T-cell (primary cell): ENCODE measurements around the gene ZNF274. TPM values are rescaled to one million over a fixed set of nuclear protein-coding genes. Genes with fewer than 3 reads are reported as not detected.
A peak's percentile ranks its signal among the peaks of the same experiment; 100 is the strongest.

Experiments
- ATAC-seq, 4 experiments: fragments of 200-7000 bp in 3 of 4; fragments of 150-1000 bp in 1 of 4; cut with Tn5 transposase; replicated peaks in 1 of 4; 1 replicate in 3 of 4; 2 replicates in 1 of 4; pipeline ENCODE4 v1.10.0; 2021; ENCODE audit warnings: moderate library complexity in 3 of 4, mild to moderate bottlenecking in 2 of 4, moderate number of reproducible peaks in 1 of 4
- CTCF ChIA-PET, 2 donors: fragments of 300-600 bp; sonication (Branson Sonifier 250); formaldehyde crosslinking; loops; one replicate each; lab custom pipeline; 2022; ENCODE audit warnings: antibody characterized with exemption in 2 of 2; lab: Charles Lee
- POLR2A ChIA-PET, 2 donors: fragments of 300-600 bp; sonication (Branson Sonifier 250); formaldehyde crosslinking; loops; one replicate each; lab custom pipeline; 2022; ENCODE audit warnings: antibody characterized with exemption in 2 of 2; lab: Charles Lee
- DNase-seq, 35 experiments: peaks; one replicate each; pipeline versions ENCODE4 v3.0.0 to v3.0.0-alpha.2; 2013 to 2023
- H3K27ac ChIP-seq: one replicate; pipeline ENCODE4 v1.5.1; 2013; ENCODE audit warnings: low read length
- H3K27me3 ChIP-seq, 2 experiments: replicated peaks in 1 of 2; 1 replicate in 1 of 2; 2 replicates in 1 of 2; pipeline versions ENCODE4 v1.6.1 to v1.7.0; 2013; ENCODE audit warnings: low read length in 1 of 2, mixed read lengths in 1 of 2; ENCODE audit not compliant: control insufficient read depth in 2 of 2, insufficient read depth in 2 of 2; ENCODE audit errors: extremely low read depth in 1 of 2
- H3K36me3 ChIP-seq, 2 donors: 1 replicate in 1 of 2; 2 replicates in 1 of 2; pipeline versions ENCODE4 v1.6.1 to v1.7.0; 2013; ENCODE audit warnings: low read length in 1 of 2; ENCODE audit not compliant: control insufficient read depth in 2 of 2, insufficient read depth in 1 of 2; ENCODE audit errors: extremely low read depth in 1 of 2
- H3K4me1 ChIP-seq, 2 experiments: 1 replicate in 1 of 2; 2 replicates in 1 of 2; pipeline versions ENCODE4 v1.6.1 to v1.7.0; 2013; ENCODE audit warnings: low read length in 2 of 2, mixed read lengths in 1 of 2; ENCODE audit not compliant: insufficient read depth in 2 of 2, control insufficient read depth in 1 of 2; ENCODE audit errors: extremely low read depth in 1 of 2
- H3K4me3 ChIP-seq, 2 donors: 1 replicate in 1 of 2; 2 replicates in 1 of 2; pipeline versions ENCODE4 v1.5.1 to v1.7.0; 2013; ENCODE audit warnings: mild to moderate bottlenecking in 2 of 2, low read length in 1 of 2, moderate library complexity in 1 of 2; ENCODE audit not compliant: control insufficient read depth in 1 of 2; ENCODE audit errors: extremely low read depth in 1 of 2
- H3K9me3 ChIP-seq: 2 replicates; pipeline ENCODE4 v1.7.0; 2013
- H3K27ac Mint-ChIP-seq, 2 donors: one replicate each; pipeline ENCODE4 v1.8.0; 2020 to 2021; ENCODE audit warnings: mild to moderate bottlenecking in 2 of 2, mixed read lengths in 2 of 2
- H3K27me3 Mint-ChIP-seq, 2 donors: one replicate each; pipeline ENCODE4 v1.8.0; 2021 to 2022; ENCODE audit warnings: mixed read lengths in 2 of 2
- H3K36me3 Mint-ChIP-seq: one replicate; pipeline ENCODE4 v1.8.0; 2021; ENCODE audit warnings: mixed read lengths
- H3K4me1 Mint-ChIP-seq, 3 donors: one replicate each; pipeline ENCODE4 v1.8.0; 2020 to 2022; ENCODE audit warnings: mixed read lengths in 3 of 3, mild to moderate bottlenecking in 1 of 3
- H3K4me3 Mint-ChIP-seq, 3 donors: one replicate each; pipeline ENCODE4 v1.8.0; 2020 to 2022; ENCODE audit warnings: mild to moderate bottlenecking in 3 of 3, mixed read lengths in 3 of 3, moderate library complexity in 3 of 3
- H3K9me3 Mint-ChIP-seq, 3 donors: one replicate each; pipeline ENCODE4 v1.8.0; 2020 to 2022; ENCODE audit warnings: mixed read lengths in 3 of 3
- WGBS: methylation state at CpG from one replicate; pipeline ENCODE4 v1.1.5; 2013; ENCODE audit warnings: missing lambda C conversion rate; ENCODE audit not compliant: insufficient coverage; 5-methylcytosine and 5-hydroxymethylcytosine counted together
- total RNA-seq, 35 experiments: library from RNA in 6 of 35; stranded (reverse) in 6 of 35; fragments of 120-200 nt in 1 of 35; gene quantifications; one replicate each; pipeline versions ENCODE4 v1.2.1 to v1.2.4 and lab custom pipeline; 2013 to 2026

Gene ZNF274
- total RNA-seq, 5 donors from 2014 or later (not counting 1 experiment from before 2014, with no cell fraction given), result 44.9 to 70.7 (median 63.4) TPM

GRCh38 chr19:58217607-58218391 is 34.9 kb downstream of the ZNF274 start:
- no peak overlapping the region for H3K27ac ChIP-seq
- Mint-ChIP-seq H3K4me1 (no peaks in the 10 kb centered on the region), H3K27me3 (no peaks in the 10 kb centered on the region), H3K9me3 (peaks cover 0 to 47% (median 37%) of the 10 kb centered on the region in 3 donors), H3K27ac (no peak overlapping the region), H3K36me3 (peaks cover 16% of the 10 kb centered on the region), H3K4me3 (no peak overlapping the region)
- no peak for DNase-seq
- H3K4me1 ChIP-seq, result no peaks in the 10 kb centered on the region
- ChIA-PET CTCF (no interaction called here), POLR2A (no interaction called here)
- peaks cover 15% of the 10 kb centered on the region for H3K9me3 ChIP-seq
- peaks cover 0 to 2% of the 10 kb centered on the region in 2 experiments for H3K27me3 ChIP-seq
- WGBS, result 98% methylated on average over 15 of the region's 25 CpGs
- peak overlapping the region in 1 of 2 donors; percentile 18 for H3K4me3 ChIP-seq
- no peak for ATAC-seq
- H3K36me3 ChIP-seq, result peaks cover 0 to 4% of the 10 kb centered on the region in 2 donors

- H3K4me3 ChIP-seq, result no peak overlapping the region
- peaks cover 0 to 38% (median 32%) of the 10 kb centered on the region in 3 donors for H3K9me3 Mint-ChIP-seq
- no peaks in the 10 kb centered on the region for H3K4me1 Mint-ChIP-seq
- H3K4me3 Mint-ChIP-seq, result no peak overlapping the region
- no peak overlapping the region for H3K27ac ChIP-seq
- no peaks in the 10 kb centered on the region for H3K36me3 ChIP-seq
- H3K4me1 ChIP-seq, result no peaks in the 10 kb centered on the region
- peaks cover 0 to 2% of the 10 kb centered on the region in 2 experiments for H3K27me3 ChIP-seq
- POLR2A ChIA-PET, result no interaction called here
- CTCF ChIA-PET, result interaction anchor here in 1 of 2 donors (0.6 to 0.7 kb wide), 2 partner anchors 9 to 61 kb away, joined by 5 to 6 read pairs; no protein-coding TSS in a partner anchor
- ATAC-seq (peak in 3 of 4 experiments; percentile 42 to 70 (median 53)), DNase-seq (peak in 15 of 35 experiments; percentile 2 to 40 (median 12))
- no peak overlapping the region for H3K27ac Mint-ChIP-seq
- H3K9me3 ChIP-seq, result peaks cover 11% of the 10 kb centered on the region
- no peaks in the 10 kb centered on the region for H3K27me3 Mint-ChIP-seq
- 69% methylated on average over 8 of the region's 9 CpGs for WGBS
- peaks cover 9% of the 10 kb centered on the region for H3K36me3 Mint-ChIP-seq
Measured at GRCh38 chr19:58218899-58219298, 36.0 kb downstream of the ZNF274 start.

GRCh38 chr19:58227964-58228584 is 45.2 kb downstream of the ZNF274 start:
- Histone ChIP-seq H3K9me3 (no peaks in the 10 kb centered on the region), H3K4me3 (peak overlapping the region; percentile 61 to 95), H3K27me3 (no peaks in the 10 kb centered on the region), H3K27ac (peak overlapping the region; percentile 13), H3K4me1 (peaks cover 10 to 22% of the 10 kb centered on the region in 2 experiments), H3K36me3 (peaks cover 13 to 29% of the 10 kb centered on the region in 2 donors)
- POLR2A ChIA-PET, result no interaction called here
- Mint-ChIP-seq H3K9me3 (peaks cover 17 to 29% (median 21%) of the 10 kb centered on the region in 3 donors), H3K4me3 (peak overlapping the region; percentile 93 to 98 (median 94)), H3K27me3 (no peaks in the 10 kb centered on the region), H3K4me1 (peaks cover 25 to 29% (median 27%) of the 10 kb centered on the region in 3 donors), H3K27ac (peak overlapping the region; percentile 93), H3K36me3 (peaks cover 50% of the 10 kb centered on the region)
- DNase-seq (no peak), ATAC-seq (no peak)
- CTCF ChIA-PET, result interaction anchor here (0.6 kb wide), 2 partner anchors 9 to 82 kb away, joined by 5 read pairs; no protein-coding TSS in a partner anchor
- WGBS, result 15% methylated on average over 23 of the region's 23 CpGs

GRCh38 chr19:58228585-58229254 is 45.9 kb downstream of the ZNF274 start, which contains the start of gene ZNF544:
Gene ZNF544, plus strand, starts transcription at chr19:58228914. Its CDS starts 15,110 bp downstream, at chr19:58244024.
- DNase-seq (peak in 33 of 35 experiments; percentile 5 to 56 (median 27)), ATAC-seq (peak; percentile 74 to 84 (median 82))
- Mint-ChIP-seq H3K4me3 (peak within 1 kb of the TSS; percentile 93 to 98 (median 94)), H3K4me1 (peaks cover 25 to 31% (median 27%) of the 10 kb centered on the region in 3 donors), H3K36me3 (peaks cover 56% of the 10 kb centered on the region), H3K9me3 (peaks cover 17 to 35% (median 24%) of the 10 kb centered on the region in 3 donors), H3K27me3 (no peaks in the 10 kb centered on the region), H3K27ac (peak within 1 kb of the TSS; percentile 93)
- ChIA-PET CTCF (no interaction called here), POLR2A (interaction anchor here in 1 of 2 donors (0.6 kb wide), 1 partner anchor 59 kb away, joined by 3 read pairs; no protein-coding TSS in a partner anchor)
- Histone ChIP-seq H3K36me3 (peaks cover 13 to 30% of the 10 kb centered on the region in 2 donors), H3K4me1 (peaks cover 10 to 22% of the 10 kb centered on the region in 2 experiments), H3K9me3 (no peaks in the 10 kb centered on the region), H3K27me3 (no peaks in the 10 kb centered on the region), H3K4me3 (peak within 1 kb of the TSS; percentile 61 to 95), H3K27ac (peak within 1 kb of the TSS; percentile 13)
- under 1% methylated on average over 58 of the region's 62 CpGs for WGBS

GRCh38 chr19:58229255-58229639 is 46.4 kb downstream of the ZNF274 start:
- Histone ChIP-seq H3K27me3 (no peaks in the 10 kb centered on the region), H3K4me1 (peaks cover 10 to 22% of the 10 kb centered on the region in 2 experiments), H3K27ac (peak overlapping the region; percentile 8), H3K36me3 (peaks cover 13 to 35% of the 10 kb centered on the region in 2 donors), H3K4me3 (peak overlapping the region; percentile 61 to 64), H3K9me3 (no peaks in the 10 kb centered on the region)
- 37% methylated on average over 7 of the region's 13 CpGs for WGBS
- Mint-ChIP-seq H3K4me1 (peaks cover 25 to 34% (median 32%) of the 10 kb centered on the region in 3 donors), H3K36me3 (peaks cover 62% of the 10 kb centered on the region), H3K4me3 (peak overlapping the region; percentile 93 to 98 (median 94)), H3K27me3 (no peaks in the 10 kb centered on the region), H3K9me3 (peaks cover 15 to 40% (median 30%) of the 10 kb centered on the region in 3 donors), H3K27ac (peak overlapping the region; percentile 21 to 85)
- CTCF ChIA-PET, result no interaction called here
- peak in 12 of 35 experiments; percentile 2 to 31 (median 6) for DNase-seq
- ATAC-seq, result peak in 3 of 4 experiments; percentile 17 to 38 (median 28)
- POLR2A ChIA-PET, result interaction anchor here in 1 of 2 donors (0.6 kb wide), 1 partner anchor 58 kb away, joined by 3 read pairs; no protein-coding TSS in a partner anchor
